ENCODE data around the gene AADACL4.

DNA sequence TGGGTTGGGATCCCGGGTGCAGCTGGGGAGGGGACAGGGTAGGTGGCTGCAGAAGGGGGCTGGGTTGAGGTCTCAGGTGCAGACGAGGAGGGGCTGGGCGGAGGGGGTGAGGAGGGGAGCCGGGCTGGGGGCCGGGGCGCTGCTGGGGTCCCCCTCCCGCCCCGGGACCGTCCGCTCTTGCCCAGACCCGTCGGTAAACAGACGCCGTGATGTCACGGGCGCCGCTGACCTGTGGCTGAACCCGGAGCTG is 48.2 kb upstream of the AADACL4 start:
- TF ChIP-seq CTCF (IDR thresholded peaks at IDR 0.05; ENCODE audit: low read depth, low read length, poor library complexity, severe bottlenecking) (no peak), EZH2phosphoT487 (IDR thresholded peaks at IDR 0.05; ENCODE audit: borderline replicate concordance, low read length) (no peak)
